SK-N-SH treated with all-trans-retinoic acid at 6 μM for 48 hours (cell line): ENCODE results near the gene KIZ.

Experiments used
- ATAC-seq: fragments of 200-7000 bp; cut with Tn5 transposase; 3 replicates; pipeline ENCODE4 v1.9.1; 2020; ENCODE audit warnings: mild to moderate bottlenecking, moderate library complexity
- ARNTL ChIP-seq: fragments of 450-650 bp; formaldehyde crosslinking; IDR thresholded peaks from 2 replicates; pipeline ENCODE4 v1.5.0; 2020; ENCODE audit warnings: low read depth, mild to moderate bottlenecking, moderate library complexity, borderline replicate concordance
- CSDC2 ChIP-seq: fragments of 250-450 bp; sonication (Bioruptor Pico); IDR thresholded peaks from 2 replicates; pipeline ENCODE4 v1.5.0; 2020; ENCODE audit warnings: mild to moderate bottlenecking, moderate library complexity
- ESRRG ChIP-seq: fragments of 250-450 bp; sonication (Bioruptor Pico); IDR thresholded peaks from 2 replicates; pipeline ENCODE4 v1.6.1; 2021; ENCODE audit warnings: mild to moderate bottlenecking
- GLIS3 ChIP-seq: fragments of 250-450 bp; sonication (Bioruptor Pico); IDR thresholded peaks from 2 replicates; pipeline ENCODE4 v1.5.0; 2020; ENCODE audit warnings: mild to moderate bottlenecking, moderate library complexity
- ISL1 ChIP-seq: fragments of 250-450 bp; sonication (Bioruptor Pico); IDR thresholded peaks from 2 replicates; pipeline ENCODE4 v2.1.2; 2022; ENCODE audit warnings: mild to moderate bottlenecking, moderate library complexity
- OSR1 ChIP-seq: fragments of 250-450 bp; sonication (Bioruptor Pico); IDR thresholded peaks from 2 replicates; pipeline ENCODE4 v1.8.0; 2022; ENCODE audit warnings: moderate library complexity, mild to moderate bottlenecking, inconsistent platforms
- PPARA ChIP-seq: fragments of 250-450 bp; sonication (Bioruptor Pico); IDR thresholded peaks from 2 replicates; pipeline ENCODE4 v1.5.0; 2020; ENCODE audit warnings: mild to moderate bottlenecking, borderline replicate concordance
- RARB ChIP-seq: fragments of 250-450 bp; sonication (Bioruptor Pico); IDR thresholded peaks from 2 replicates; pipeline ENCODE4 v1.8.0; 2021; ENCODE audit warnings: mild to moderate bottlenecking, moderate library complexity
- SNAI2 ChIP-seq: fragments of 250-450 bp; sonication (Bioruptor Pico); IDR thresholded peaks from 2 replicates; pipeline ENCODE4 v1.5.0; 2020; ENCODE audit warnings: mild to moderate bottlenecking, moderate library complexity
- TCF4 ChIP-seq: fragments of 250-450 bp; sonication (Bioruptor Pico); IDR thresholded peaks from 2 replicates; pipeline ENCODE4 v1.8.0; 2021; ENCODE audit warnings: mild to moderate bottlenecking, moderate library complexity, borderline replicate concordance
- TOX ChIP-seq: fragments of 250-450 bp; sonication (Bioruptor Pico); IDR thresholded peaks from 2 replicates; pipeline ENCODE4 v1.8.0; 2021; ENCODE audit warnings: mild to moderate bottlenecking, moderate library complexity, borderline replicate concordance
- ZC3H10 ChIP-seq: fragments of 250-450 bp; sonication (Bioruptor Pico); IDR thresholded peaks from 2 replicates; pipeline ENCODE4 v1.5.1; 2021; ENCODE audit warnings: mild to moderate bottlenecking, moderate library complexity
- ZFP3 ChIP-seq: fragments of 250-450 bp; sonication (Bioruptor Pico); IDR thresholded peaks from 2 replicates; pipeline ENCODE4 v1.5.0; 2020; ENCODE audit warnings: mild to moderate bottlenecking, moderate library complexity
- ZFP30 ChIP-seq: fragments of 450-650 bp; formaldehyde crosslinking; IDR thresholded peaks from 2 replicates; pipeline ENCODE4 v1.5.0; 2022; ENCODE audit warnings: mild to moderate bottlenecking, moderate library complexity
- ZNF565 ChIP-seq: fragments of 450-650 bp; formaldehyde crosslinking; conservative IDR thresholded peaks from 2 replicates; pipeline ENCODE4 v1.5.0; 2020; ENCODE audit warnings: low read depth, mild to moderate bottlenecking, moderate library complexity
- ZNF70 ChIP-seq: fragments of 450-650 bp; formaldehyde crosslinking; IDR thresholded peaks from 2 replicates; pipeline ENCODE4 v1.5.0; 2020; ENCODE audit warnings: mild to moderate bottlenecking, moderate library complexity
- TF ChIP-seq, protein P1 (sequence below): fragments of 250-450 bp; sonication (Bioruptor Pico); IDR thresholded peaks from 2 replicates; pipeline ENCODE4 v1.5.1; 2021; ENCODE audit warnings: mild to moderate bottlenecking, moderate library complexity
- TF ChIP-seq, protein P2 (sequence below): fragments of 250-450 bp; sonication (Bioruptor Pico); IDR thresholded peaks from 2 replicates; pipeline ENCODE4 v1.8.0; 2020; ENCODE audit warnings: mild to moderate bottlenecking, moderate library complexity, borderline replicate concordance
- TF ChIP-seq, protein P3 (sequence below): fragments of 250-450 bp; sonication (Bioruptor Pico); IDR thresholded peaks from 2 replicates; pipeline ENCODE4 v1.5.0; 2020; ENCODE audit warnings: mild to moderate bottlenecking, moderate library complexity
- TF ChIP-seq, protein P4 (sequence below): fragments of 250-450 bp; sonication (Bioruptor Pico); IDR thresholded peaks from 2 replicates; pipeline ENCODE4 v1.8.0; 2021; ENCODE audit warnings: low read depth, mild to moderate bottlenecking, moderate library complexity, borderline replicate concordance

The KIZ gene

DNA sequence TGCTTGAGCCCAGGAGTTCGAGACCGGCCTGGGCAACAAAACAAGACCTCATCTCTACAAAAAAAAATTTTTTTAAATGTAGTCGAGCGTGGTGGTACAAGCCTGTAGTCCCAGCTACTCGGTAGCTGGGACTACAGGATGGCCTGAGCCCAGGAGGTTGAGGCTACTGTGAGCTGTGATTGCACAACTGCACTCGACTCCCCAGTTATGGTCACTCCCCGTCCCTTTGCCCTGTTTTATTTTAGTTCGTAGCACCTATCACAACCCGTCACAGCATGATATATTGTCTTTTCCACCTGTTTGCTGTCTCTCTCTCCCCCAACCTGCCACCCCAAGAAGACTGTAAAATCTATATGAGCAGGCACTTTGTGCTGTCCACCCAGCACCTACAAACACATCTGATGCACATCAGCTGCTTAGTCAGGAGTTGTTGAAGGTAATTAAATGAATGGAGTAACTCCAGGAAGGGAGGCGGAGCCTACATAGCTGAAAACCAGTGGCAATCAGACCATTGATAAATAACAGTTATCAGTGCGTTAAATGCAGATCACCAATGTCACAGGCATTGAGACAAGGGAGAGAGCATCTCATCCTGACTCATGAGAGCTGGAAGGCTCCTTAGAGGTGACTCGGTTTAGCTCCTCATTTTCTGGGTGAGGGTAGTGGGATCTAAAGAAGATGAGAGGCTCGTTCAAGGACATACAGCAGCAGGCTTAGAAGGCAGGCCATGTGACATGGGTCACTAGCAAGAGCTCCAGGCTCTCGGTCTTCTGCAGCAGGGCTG is 162.9 kb downstream of the KIZ start:
- TF ChIP-seq GLIS3, result no peak
- TF ChIP-seq, protein P1, sequence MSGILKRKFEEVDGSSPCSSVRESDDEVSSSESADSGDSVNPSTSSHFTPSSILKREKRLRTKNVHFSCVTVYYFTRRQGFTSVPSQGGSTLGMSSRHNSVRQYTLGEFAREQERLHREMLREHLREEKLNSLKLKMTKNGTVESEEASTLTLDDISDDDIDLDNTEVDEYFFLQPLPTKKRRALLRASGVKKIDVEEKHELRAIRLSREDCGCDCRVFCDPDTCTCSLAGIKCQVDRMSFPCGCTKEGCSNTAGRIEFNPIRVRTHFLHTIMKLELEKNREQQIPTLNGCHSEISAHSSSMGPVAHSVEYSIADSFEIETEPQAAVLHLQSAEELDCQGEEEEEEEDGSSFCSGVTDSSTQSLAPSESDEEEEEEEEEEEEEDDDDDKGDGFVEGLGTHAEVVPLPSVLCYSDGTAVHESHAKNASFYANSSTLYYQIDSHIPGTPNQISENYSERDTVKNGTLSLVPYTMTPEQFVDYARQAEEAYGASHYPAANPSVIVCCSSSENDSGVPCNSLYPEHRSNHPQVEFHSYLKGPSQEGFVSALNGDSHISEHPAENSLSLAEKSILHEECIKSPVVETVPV (CRISPR knock-in tag), result no peak
- no peak for TF ChIP-seq ISL1 (CRISPR knock-in tag)
- TF ChIP-seq SNAI2, result no peak
- TF ChIP-seq ZNF70 (CRISPR knock-in tag), result no peak
- no peak for TF ChIP-seq OSR1 (CRISPR knock-in tag)
- TF ChIP-seq TOX (CRISPR knock-in tag), result no peak
- no peak for TF ChIP-seq ESRRG (CRISPR knock-in tag)
- TF ChIP-seq ARNTL (CRISPR knock-in tag), result no peak
- TF ChIP-seq TCF4, result no peak
- no peak for TF ChIP-seq CSDC2 (CRISPR knock-in tag)
- TF ChIP-seq ZFP3, result no peak
- TF ChIP-seq, protein P2, sequence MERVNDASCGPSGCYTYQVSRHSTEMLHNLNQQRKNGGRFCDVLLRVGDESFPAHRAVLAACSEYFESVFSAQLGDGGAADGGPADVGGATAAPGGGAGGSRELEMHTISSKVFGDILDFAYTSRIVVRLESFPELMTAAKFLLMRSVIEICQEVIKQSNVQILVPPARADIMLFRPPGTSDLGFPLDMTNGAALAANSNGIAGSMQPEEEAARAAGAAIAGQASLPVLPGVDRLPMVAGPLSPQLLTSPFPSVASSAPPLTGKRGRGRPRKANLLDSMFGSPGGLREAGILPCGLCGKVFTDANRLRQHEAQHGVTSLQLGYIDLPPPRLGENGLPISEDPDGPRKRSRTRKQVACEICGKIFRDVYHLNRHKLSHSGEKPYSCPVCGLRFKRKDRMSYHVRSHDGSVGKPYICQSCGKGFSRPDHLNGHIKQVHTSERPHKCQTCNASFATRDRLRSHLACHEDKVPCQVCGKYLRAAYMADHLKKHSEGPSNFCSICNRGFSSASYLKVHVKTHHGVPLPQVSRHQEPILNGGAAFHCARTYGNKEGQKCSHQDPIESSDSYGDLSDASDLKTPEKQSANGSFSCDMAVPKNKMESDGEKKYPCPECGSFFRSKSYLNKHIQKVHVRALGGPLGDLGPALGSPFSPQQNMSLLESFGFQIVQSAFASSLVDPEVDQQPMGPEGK (CRISPR knock-in tag), result no peak
- TF ChIP-seq, protein P3, sequence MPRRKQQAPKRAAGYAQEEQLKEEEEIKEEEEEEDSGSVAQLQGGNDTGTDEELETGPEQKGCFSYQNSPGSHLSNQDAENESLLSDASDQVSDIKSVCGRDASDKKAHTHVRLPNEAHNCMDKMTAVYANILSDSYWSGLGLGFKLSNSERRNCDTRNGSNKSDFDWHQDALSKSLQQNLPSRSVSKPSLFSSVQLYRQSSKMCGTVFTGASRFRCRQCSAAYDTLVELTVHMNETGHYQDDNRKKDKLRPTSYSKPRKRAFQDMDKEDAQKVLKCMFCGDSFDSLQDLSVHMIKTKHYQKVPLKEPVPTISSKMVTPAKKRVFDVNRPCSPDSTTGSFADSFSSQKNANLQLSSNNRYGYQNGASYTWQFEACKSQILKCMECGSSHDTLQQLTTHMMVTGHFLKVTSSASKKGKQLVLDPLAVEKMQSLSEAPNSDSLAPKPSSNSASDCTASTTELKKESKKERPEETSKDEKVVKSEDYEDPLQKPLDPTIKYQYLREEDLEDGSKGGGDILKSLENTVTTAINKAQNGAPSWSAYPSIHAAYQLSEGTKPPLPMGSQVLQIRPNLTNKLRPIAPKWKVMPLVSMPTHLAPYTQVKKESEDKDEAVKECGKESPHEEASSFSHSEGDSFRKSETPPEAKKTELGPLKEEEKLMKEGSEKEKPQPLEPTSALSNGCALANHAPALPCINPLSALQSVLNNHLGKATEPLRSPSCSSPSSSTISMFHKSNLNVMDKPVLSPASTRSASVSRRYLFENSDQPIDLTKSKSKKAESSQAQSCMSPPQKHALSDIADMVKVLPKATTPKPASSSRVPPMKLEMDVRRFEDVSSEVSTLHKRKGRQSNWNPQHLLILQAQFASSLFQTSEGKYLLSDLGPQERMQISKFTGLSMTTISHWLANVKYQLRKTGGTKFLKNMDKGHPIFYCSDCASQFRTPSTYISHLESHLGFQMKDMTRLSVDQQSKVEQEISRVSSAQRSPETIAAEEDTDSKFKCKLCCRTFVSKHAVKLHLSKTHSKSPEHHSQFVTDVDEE (CRISPR knock-in tag), result no peak
- ATAC-seq, result no peak

DNA sequence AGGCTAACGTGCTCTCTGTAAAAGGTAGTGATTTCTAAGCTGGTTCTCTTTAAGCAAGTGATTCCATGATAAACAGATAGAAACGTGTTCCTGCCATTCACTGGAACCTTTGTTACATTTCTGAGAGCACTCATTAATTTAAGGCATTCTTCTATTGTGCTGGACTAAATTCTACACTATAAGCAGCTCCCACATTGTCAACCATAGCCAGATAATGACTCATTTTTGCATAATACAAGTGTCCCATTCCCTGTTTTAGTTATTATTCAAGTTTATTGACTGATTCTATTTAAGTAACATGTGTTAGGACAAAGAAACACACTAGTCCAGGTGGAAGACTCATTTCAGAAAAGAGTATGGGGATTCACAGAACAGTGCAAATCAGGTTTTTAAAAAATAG is 163.8 kb downstream of the KIZ start:
- no peak for TF ChIP-seq RARB
- no peak for TF ChIP-seq TOX (CRISPR knock-in tag)
- no peak for TF ChIP-seq ISL1 (CRISPR knock-in tag)
- TF ChIP-seq OSR1 (CRISPR knock-in tag), result no peak
- no peak for ATAC-seq

DNA sequence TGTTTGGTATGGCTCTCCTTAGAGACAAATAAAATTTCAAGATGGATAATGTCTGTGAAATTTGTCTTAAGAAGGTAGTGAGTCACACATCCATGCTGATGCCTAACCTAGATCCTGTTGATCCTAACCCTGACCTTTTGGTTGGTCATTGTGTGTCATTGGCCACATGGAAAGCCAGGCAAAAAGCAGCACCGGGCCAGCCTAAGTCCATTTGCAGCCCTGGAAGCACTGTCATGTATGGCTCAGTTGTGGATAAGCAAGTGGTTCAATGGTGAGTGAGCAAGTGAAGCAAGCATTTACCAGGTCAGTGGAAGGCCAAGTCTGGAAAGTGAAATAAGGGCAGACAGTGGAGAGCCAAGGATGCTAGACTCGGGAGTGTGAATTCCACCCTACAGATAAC is 165.1 kb downstream of the KIZ start:
- peak; percentile 45 for ATAC-seq
- TF ChIP-seq ZFP30 (CRISPR knock-in tag) (no peak), ZNF565 (CRISPR knock-in tag) (no peak), SNAI2 (no peak)
- TF ChIP-seq, protein P2 (CRISPR knock-in tag), result no peak

DNA sequence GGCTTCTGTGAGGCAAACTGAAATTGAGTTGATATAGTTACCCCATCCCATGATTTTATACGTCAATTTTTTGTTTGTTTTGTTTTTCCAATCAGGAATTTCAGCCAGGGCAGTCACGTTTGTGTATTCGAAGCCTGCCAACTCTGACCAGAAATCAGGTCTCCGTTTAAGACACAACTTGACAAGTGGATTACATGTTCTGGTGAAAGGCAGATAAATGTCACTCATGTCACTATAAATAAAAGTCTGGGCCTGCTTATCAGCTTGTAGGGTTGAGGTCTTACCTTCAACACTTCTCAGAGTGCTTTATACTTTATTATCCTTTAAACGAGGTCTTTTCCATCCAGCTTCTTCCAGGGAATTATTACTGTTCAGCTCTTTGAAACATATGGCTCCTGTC is 168.9 kb downstream of the KIZ start:
- ATAC-seq, result no peak
- TF ChIP-seq ZFP3 (no peak), ISL1 (CRISPR knock-in tag) (no peak), ZFP30 (CRISPR knock-in tag) (no peak), ZC3H10 (no peak), TCF4 (no peak), ZNF70 (CRISPR knock-in tag) (no peak), ESRRG (CRISPR knock-in tag) (no peak), RARB (no peak), PPARA (CRISPR knock-in tag) (no peak)
- TF ChIP-seq, protein P2 (CRISPR knock-in tag), result no peak
- TF ChIP-seq, protein P4, sequence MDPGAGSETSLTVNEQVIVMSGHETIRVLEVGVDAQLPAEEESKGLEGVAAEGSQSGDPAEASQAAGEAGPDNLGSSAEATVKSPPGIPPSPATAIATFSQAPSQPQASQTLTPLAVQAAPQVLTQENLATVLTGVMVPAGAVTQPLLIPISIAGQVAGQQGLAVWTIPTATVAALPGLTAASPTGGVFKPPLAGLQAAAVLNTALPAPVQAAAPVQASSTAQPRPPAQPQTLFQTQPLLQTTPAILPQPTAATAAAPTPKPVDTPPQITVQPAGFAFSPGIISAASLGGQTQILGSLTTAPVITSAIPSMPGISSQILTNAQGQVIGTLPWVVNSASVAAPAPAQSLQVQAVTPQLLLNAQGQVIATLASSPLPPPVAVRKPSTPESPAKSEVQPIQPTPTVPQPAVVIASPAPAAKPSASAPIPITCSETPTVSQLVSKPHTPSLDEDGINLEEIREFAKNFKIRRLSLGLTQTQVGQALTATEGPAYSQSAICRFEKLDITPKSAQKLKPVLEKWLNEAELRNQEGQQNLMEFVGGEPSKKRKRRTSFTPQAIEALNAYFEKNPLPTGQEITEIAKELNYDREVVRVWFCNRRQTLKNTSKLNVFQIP (CRISPR knock-in tag), result no peak
- TF ChIP-seq, protein P3 (CRISPR knock-in tag), result no peak
